Activated CD8-positive, alpha-beta memory T cell treated with anti-CD3 and anti-CD28 coated beads, Interleukin-2, amount 50 U/mL, for 1 hour (primary cell): Measurements from ENCODE around the gene DKK3.

ENCODE experiments used
- DNase-seq: peaks from one replicate; pipeline ENCODE4 v3.0.0-alpha.2; 2020; ENCODE audit errors: extremely low read depth

DKK3 gene

DNA sequence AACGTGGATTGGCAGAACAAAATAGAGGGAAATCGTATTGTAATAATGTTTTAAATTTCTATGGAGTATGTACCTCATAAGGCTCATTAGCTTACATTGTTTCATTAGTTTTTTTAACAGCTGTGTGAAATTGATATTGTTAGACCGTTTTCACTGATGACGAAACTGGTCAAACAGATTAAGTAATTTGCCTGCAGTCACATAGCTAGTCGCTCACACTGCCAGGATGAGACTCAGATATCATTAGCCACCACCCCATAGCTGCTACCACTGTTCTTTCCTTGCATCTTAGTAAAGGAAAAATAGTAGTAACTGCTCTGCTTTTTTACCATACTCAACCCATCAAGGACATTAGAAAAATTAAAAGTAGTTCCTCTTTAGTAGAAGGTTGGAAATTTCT lies 64.0 kb downstream of the DKK3 start:
- no peak for DNase-seq

- DNase-seq = no peak
These were observed 65.8 kb downstream of the DKK3 start for GRCh38 chr11:11942668-11943067.

DNA sequence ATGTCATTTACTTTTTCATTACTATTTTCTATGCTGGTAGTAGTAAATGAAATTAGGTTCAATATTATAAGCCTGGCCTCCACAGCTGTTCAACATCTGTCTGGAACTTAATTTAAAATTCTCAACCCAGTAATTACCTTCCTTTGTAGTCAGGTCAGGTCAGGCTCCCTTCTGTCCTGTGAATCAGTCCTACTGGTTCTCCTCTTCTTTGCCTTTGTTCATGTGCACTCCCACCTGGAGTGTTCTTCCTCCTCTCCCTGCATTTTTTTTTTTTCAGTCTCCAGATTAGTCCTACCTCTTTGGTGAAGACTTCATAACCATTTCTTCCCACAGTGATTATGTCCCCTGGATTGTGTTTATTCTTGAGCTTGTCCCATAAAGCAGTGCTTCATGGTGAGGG lies 67.9 kb downstream of the DKK3 start:
- no peak for DNase-seq

DNA sequence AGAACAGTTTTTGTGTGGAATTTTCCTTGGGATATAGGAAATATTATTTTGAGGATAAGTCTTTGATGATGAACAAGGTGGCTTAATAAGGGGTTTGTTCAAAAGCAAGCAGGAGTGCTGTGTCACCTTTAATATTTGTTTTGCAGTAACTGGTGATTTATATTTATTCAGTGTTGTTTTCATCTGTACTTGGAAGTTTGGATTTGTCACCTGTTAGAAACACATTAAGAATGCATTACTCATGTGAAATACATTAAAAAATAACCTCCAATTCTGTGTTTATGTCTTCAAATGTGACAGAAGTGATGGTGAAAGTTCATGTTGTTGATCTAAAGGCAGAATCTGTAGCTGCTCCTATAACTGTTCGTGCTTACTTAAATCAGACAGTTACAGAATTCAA lies 70.5 kb downstream of the DKK3 start:
- DNase-seq = no peak

DNA sequence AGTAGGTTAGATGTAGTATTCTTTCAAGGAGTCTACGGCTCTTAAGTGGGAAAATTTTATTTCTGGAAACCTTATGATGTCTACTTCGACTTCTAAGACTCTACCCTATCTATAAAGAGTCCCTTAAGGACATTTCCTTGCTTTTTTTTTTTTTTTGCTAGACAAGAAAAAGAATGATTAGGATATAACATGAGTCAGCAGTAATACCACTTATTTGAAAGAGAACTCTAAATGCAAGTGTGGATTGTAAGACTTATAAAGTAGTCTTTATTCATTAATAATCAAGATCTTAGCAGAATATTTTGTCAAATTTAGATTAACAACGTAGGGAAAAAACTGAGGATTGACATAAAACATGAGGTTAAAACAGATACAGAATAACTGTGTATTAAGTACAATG lies 71.0 kb downstream of the DKK3 start:
- DNase-seq = no peak

DNA sequence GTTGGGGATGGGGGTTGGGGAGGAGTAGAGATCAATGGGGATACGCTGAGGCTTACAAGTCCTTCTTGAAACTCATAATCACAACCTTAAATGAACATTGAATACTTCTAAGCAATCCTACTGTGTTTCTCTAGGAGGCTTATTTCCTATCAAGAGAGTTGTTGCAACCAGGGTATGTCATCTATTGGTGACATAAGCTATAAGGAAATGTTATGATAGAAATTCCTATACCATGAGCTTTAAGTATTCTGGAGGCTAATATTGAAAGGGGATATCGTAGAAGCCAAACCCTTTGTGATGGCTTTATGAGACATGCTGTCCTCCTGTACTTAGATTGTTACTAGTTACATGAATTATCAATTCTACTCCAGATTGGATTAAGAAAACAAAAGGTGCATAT lies 72.9 kb downstream of the DKK3 start:
- DNase-seq = no peak

DNA sequence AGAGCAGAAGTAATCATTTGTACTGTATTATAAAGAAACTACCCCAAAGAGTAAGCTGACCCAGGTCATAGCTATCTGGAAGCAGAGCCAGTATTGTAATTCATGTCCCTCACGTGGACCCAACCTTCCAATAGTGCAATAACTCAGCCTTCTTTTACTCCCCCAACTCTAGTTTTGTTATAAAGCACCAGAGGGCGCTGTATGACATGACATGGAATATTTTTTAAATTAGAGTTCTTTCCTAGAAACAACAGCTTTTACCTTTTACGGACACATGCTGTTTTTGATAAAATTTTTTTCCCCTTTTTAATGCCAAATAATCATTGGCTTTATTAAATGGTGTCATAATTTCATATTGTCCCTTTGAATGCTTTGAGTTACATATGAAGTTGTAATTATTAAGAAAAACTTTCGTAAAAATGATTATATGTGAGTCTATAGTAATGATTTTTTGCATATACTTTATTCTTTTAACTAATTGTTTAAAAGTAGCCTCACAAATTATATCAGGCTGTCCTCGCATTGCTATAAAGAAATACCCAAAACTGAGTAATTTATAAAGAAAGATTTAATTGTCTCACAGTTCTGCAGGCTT lies 76.9 kb downstream of the DKK3 start:
- DNase-seq = no peak

- DNase-seq = no peak
These were observed 78.5 kb downstream of the DKK3 start for GRCh38 chr11:11929920-11930319.

GRCh38 chr11:11923828-11924227 lies 84.6 kb downstream of the DKK3 start:
- no peak for DNase-seq

- no peak for DNase-seq
These were observed 91.4 kb downstream of the DKK3 start for GRCh38 chr11:11916981-11917399.

- no peak for DNase-seq
These were observed 92.8 kb downstream of the DKK3 start for GRCh38 chr11:11915625-11916024.

DNA sequence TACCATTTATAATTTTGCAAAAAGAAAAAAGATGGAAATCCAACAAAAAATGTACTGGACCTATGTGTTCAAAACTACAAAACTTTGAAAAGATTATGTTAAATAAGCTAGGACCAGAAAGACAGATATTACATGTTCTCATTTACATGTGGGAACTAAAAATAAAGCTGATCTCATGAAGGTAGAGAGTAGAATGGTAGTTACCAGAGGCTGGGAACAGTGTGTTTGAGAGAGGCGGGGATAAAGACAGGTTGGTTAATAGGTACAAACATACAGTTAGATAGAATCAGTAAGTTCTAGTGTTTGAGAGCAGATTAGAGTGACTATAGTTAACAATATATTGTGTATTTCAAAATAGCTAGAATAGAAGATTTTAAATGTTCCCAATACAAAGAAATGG lies 95.0 kb downstream of the DKK3 start:
- no peak for DNase-seq
